GM10266 (cell line): ENCODE data around the gene RFTN1.

Source experiments
- DNase-seq: peaks from one replicate; pipeline ENCODE4 v3.0.0; 2012; ENCODE audit errors: extremely low spot score
- TF ChIP-seq, protein P1 (sequence below): IDR thresholded peaks from 2 replicates; pipeline ENCODE4 v1.5.1; 2012; ENCODE audit warnings: mild to moderate bottlenecking, low read depth; ENCODE audit not compliant: control insufficient read depth, insufficient read depth; ENCODE audit errors: missing control alignments

RFTN1 gene

DNA sequence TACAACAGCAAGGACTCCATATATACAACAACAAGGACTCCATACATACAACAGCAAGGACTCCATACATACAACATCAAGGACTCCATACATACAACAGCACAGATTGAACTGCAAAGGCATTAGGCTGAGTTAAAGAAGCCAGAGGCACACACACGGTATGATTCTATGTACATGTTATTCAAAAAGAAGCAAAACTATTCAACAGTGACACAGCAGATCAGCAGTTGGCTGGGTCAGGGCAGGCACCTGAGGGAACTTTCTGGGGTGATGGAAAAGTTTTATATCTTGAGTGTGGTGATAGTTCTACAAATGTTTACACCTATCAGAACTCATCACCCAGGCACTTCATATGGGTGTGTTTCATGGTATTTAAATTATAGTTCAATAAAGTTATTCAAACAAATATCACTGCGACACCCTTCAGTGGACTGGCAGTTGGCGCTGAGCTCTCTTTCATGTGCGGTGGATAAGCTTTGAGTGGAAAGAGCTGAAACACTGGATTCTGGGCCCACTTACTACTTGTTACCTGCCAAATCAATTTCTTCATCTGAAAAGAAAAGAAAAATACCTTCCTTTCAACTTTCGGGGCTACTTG is 28.0 kb downstream of the RFTN1 start:
- no peak for DNase-seq

DNA sequence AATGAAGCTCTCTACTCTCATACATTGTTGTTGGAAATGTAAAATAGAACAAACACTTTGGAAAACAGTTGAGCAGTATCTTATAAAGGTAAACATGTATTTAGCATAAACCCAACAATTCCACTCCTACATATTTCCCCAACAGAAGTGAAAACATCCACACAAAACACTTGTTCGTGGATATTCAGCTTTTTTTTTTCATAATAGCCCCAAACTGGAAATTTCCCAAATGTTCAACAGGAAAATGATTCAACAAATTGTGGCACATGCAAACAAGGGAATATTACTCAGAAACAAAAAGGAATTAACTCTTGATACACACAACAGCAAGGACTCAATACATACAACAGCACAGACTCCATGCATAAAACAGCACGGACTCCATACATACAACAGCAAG is 28.5 kb downstream of the RFTN1 start:
- DNase-seq, result no peak
- TF ChIP-seq, protein P1, sequence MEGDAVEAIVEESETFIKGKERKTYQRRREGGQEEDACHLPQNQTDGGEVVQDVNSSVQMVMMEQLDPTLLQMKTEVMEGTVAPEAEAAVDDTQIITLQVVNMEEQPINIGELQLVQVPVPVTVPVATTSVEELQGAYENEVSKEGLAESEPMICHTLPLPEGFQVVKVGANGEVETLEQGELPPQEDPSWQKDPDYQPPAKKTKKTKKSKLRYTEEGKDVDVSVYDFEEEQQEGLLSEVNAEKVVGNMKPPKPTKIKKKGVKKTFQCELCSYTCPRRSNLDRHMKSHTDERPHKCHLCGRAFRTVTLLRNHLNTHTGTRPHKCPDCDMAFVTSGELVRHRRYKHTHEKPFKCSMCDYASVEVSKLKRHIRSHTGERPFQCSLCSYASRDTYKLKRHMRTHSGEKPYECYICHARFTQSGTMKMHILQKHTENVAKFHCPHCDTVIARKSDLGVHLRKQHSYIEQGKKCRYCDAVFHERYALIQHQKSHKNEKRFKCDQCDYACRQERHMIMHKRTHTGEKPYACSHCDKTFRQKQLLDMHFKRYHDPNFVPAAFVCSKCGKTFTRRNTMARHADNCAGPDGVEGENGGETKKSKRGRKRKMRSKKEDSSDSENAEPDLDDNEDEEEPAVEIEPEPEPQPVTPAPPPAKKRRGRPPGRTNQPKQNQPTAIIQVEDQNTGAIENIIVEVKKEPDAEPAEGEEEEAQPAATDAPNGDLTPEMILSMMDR, result no peak

More for the DNA sequence above, 28.0 kb downstream of the RFTN1 start:
- TF ChIP-seq, protein P1, result no peak

DNA sequence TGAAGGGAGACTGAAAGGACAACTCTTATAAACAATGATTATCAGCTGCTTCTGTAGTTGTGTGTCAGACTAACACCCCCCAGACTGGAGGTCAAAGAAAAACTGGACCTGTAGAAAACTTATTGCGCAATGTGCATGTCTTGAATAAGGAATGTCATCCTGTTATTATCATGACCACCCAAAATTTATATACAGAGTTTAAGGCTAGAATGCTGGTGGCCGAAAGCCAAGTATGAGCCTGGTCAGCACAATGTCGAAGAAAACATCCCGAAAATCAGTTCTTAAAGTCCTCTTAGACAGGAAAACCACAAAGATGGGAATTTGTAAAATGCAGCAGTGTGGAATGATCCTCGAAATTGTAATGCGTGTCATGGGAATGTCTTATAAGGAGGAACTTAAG is 29.3 kb downstream of the RFTN1 start:
- TF ChIP-seq, protein P1, result no peak
- no peak for DNase-seq

DNA sequence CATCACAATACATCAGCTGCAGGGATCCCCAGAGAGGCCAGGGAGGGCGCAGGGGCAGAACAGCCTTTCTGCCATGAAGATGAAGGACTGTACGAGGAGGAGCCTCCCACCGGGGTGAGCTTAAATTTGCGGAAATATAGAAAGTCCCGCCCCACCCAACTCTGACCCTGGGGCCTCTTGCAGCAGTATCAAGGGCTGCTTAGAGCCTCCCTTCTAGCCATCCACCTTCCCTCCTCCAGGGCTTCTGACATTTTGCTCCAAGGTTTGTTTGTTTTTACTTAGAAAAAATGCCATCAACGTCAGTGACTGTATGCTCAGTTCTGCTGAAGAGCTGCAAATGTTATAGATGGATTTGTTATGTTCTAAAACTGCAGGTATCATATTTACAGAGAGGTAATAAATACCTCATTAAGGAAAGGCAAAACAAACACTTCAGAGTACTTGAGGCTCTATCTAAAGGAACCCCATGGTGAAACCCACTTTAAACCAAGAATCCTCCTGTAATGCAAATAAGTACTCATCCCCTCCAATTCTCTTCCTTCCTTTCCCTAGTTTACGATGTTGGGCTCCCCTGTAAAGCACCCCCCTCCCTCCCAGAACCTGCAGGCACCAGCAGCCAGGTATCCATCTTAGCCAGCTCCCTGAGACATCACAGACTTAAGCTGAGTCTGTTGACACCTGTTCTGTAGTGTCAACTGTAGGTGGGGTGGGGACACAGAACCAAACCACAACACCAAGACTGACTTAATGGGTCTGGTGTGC is 30.5 kb downstream of the RFTN1 start:
- peak; percentile 40 for DNase-seq
- TF ChIP-seq, protein P1, result no peak

DNA sequence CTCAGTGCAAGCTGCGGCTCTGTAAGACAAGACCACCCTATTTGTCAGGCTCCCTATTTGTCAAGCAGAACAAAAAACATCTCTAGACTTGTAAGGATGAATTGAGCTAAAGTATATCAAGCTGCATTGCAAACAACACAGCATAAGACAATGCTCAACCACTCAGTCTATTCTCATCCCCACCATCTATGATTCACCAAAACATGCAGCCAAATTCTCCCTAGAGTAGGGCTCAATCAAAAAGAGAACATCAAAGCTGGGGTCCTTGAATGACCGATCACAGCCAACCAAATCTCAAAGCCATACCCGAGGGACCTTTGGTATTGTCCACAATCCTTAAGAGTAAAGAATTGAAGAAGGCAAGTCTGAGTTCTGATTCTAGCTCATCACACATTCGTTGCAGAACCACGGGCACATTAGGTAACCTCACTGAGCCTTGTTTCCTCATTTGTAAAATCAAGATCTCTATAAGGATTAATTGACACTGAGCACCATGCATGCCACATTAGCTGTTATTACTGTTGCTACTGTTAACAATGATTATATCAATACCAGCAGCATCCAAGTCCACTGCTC is 31.2 kb downstream of the RFTN1 start:
- no peak for DNase-seq
- TF ChIP-seq, protein P1, result no peak

DNA sequence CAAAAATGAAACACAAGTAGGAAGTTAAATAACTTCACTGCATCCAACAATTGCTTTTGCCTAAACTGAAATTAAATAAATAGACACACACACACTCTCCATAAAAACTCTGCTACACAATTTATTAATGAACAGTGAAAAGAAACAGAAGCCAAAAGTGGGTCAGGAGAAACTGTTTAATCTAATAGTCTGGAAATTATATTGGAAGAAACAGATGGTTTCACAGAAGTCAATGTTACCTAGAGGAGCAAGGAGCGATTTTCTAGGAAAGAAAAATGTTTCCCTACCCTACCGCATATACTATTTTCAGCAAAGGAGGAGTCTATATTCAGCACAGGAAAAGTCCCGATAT is 32.0 kb downstream of the RFTN1 start:
- TF ChIP-seq, protein P1, result no peak

More for the DNA sequence above, 32.0 kb downstream of the RFTN1 start:
- no peak for DNase-seq
